HG02870 (cell line): ENCODE measurements around the gene TFCP2L1.
"Not testable (repeated sequence)": the region's sequence is repeated elsewhere in the genome, so short reads cannot be mapped to it uniquely, and the experiment has no call there.

ENCODE experiments used
- ATAC-seq: cut with Tn5 transposase; IDR thresholded peaks from one replicate; pipeline ENCODE4 v1.9.1; 2021; ENCODE audit warnings: mild to moderate bottlenecking, moderate library complexity; ENCODE audit not compliant: unreplicated experiment

The TFCP2L1 gene, protein sequence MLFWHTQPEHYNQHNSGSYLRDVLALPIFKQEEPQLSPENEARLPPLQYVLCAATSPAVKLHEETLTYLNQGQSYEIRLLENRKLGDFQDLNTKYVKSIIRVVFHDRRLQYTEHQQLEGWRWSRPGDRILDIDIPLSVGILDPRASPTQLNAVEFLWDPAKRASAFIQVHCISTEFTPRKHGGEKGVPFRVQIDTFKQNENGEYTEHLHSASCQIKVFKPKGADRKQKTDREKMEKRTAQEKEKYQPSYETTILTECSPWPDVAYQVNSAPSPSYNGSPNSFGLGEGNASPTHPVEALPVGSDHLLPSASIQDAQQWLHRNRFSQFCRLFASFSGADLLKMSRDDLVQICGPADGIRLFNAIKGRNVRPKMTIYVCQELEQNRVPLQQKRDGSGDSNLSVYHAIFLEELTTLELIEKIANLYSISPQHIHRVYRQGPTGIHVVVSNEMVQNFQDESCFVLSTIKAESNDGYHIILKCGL

DNA sequence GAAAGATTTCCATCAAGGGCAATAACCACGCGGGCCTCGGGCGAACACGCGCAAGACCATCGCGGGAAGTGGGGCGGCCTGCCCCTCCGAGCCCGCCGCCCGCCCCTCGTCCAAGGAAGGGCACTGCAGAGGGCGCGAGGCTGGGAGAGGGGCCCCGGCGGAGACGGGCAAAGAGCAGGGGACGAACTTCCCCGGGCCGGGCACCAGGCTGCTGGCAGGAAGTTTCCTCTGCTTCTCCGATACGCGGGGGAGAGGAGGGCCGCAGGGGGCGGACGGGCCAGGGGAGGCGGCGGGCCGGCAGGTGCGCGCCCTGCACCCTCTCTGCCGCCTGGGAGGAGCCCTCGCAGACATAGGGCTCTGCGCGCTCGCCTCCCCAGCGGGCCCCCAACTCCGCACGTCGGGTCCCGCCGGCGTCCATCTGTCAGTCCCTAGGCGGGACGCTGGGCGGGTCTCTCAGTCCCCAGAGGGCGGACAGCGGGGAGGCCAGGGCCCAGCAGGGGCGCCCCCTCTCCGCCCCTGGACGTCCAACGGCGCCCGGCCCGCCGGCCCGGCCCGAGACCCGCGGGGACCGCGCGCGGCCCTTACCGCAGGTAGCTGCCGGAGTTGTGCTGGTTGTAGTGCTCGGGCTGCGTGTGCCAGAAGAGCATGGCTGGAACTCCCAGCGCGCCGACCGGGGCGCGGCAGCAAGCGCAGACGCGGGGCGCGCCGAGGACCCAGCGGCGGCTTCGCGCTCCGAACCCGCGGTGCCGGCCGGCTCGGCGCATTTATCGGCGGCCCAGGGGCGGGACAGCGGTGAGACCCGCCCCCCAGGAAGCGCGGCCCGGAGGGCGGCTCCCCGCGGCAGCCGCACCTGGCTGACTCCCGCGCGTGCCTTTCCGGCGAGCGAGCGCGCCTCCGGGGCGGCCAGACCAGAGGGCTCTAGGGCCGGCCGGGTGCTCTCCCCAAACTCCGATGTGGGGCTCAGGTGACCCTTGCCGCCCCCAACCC is at the start of gene TFCP2L1:
Gene TFCP2L1 (minus strand): TSS at position 740 of the 987 bp plus-strand sequence. CDS start 93 bp downstream, at position 647.
- ATAC-seq: no peak

GRCh38 chr2:121333834-121334558 is 49.0 kb upstream of the TFCP2L1 start:
- peak; percentile 93 for ATAC-seq

DNA sequence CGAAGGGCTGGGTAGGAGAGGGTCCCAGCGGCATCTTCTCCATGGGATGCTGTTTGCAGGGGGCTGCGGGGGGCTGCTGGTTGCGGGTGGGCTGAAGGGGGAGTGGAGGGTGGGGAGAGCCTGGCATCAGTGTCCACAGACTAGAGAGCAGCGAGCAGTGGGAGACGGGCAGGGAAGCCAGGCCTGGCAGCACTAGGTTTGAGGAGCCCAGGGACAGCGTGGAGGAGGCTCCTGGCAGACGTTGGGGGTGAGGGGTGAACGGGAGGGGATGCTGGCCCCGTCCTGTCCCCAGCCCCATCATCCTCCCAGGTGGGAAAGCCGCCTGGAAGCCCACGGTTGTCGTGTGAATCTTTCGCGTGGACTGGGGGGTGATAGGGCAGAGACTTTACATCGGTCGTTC is 48.2 kb upstream of the TFCP2L1 start:
- no peak for ATAC-seq

GRCh38 chr2:121331324-121331723 is 46.3 kb upstream of the TFCP2L1 start:
- ATAC-seq: not testable (repeated sequence)

DNA sequence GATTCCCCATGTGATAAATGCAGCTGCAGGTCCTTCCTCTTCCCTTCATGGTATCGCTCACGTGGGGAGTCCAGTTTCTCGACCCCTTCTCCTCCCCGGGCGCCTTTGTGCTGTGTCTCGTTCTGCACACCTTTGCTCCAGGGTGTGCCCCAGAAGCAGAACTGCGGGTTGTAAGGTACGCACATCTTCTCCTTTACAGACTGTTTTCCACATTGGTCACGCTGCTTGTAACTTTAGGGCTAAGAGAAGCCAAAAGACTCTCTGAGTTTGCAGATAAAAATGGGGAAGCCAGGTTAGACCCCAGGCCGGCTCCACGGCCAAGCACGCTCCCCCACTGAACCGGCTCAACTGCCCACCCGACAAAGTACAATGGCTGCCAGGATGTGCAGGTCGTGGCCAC is 45.9 kb upstream of the TFCP2L1 start:
- ATAC-seq: no peak

- no peak for ATAC-seq
These were observed 44.8 kb upstream of the TFCP2L1 start for GRCh38 chr2:121329786-121330185.

DNA sequence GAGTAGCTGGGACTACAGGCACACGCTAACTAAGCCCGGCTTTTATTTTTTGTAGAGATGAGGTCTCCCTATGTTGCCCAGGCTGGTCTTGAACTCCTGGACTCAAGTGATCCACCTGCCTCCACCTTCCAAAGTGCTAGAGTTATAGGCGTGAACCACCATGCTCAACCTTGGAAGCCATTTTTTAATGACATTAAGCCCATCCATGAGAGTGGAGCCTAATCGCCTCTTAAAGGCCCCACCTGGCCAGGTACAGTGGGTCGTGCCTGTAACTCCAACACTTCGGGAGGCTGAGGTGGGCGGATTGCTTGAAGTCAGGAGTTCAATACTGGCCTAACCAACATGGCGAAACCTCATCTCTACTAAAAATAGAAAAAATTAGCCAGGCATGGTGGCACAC is 41.6 kb upstream of the TFCP2L1 start:
- no peak for ATAC-seq

GRCh38 chr2:121324601-121325000 is 39.6 kb upstream of the TFCP2L1 start:
- no peak for ATAC-seq

DNA sequence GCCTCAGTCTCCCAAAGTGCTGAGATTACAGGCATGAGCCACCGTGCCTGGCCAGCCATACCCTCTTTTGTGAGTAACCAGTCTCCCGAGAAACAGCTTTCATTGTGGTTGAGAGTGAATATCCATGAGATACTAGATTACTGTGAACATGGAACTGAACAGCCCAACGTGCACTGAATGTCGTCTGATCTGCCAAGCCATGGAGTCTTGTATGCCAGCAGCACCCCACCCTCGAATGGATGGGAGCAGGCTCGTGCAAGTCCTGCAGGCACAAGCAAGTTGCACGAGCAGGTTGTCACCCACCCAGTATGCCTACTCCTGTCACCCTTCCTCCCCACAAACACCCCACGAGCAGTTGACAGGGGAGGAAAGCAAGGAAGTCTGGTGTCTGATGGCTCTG is 36.5 kb upstream of the TFCP2L1 start:
- no peak for ATAC-seq

- no peak for ATAC-seq
These were observed 34.9 kb upstream of the TFCP2L1 start for GRCh38 chr2:121319941-121320340.

GRCh38 chr2:121316986-121317385 is 32.0 kb upstream of the TFCP2L1 start:
- no peak for ATAC-seq

DNA sequence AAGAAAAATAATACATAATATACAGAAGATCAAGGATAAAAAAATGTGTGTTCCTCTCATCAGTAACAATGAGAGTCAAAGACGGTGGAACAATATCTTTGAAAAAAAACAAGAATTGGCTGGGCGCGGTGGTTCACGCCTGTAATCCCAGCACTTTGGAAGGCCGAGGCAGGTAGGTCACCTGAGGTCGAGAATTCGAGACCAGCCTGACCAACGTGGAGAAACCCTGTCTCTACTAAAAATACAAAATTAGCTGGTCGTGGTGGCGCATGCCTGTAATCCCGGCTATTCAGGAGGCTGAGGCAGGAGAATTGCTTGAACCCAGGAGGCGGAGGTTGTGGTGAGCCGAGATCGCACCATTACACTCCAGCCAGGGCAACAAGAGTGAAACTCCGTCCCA is 28.7 kb upstream of the TFCP2L1 start:
- not testable (repeated sequence) for ATAC-seq

GRCh38 chr2:121309801-121310200 is 24.8 kb upstream of the TFCP2L1 start:
- ATAC-seq: peak; percentile 86

DNA sequence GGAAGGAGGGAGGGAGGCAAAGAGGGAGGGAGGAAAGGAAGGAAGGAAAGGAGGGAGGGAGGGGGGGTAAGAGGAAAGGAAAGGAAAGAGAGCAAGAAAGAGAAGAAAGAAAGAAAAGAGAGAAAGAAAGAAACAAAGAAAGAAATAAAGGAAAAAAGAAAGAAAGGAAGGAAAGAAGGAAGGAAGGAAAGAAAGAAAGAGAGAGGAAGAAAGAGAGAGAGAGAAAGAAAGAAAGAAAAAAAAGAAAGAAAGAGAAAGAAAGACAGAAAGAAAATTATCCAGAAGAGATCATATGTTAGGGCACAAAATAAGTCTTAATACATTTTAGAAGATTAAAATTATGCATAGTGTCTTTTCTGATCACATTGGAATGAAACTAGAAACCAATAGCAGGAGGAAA is 24.3 kb upstream of the TFCP2L1 start:
- ATAC-seq: no peak

- ATAC-seq: no peak
These were observed 22.0 kb upstream of the TFCP2L1 start for GRCh38 chr2:121307048-121307447.

- no peak for ATAC-seq
These were observed 19.9 kb upstream of the TFCP2L1 start for GRCh38 chr2:121304941-121305340.

DNA sequence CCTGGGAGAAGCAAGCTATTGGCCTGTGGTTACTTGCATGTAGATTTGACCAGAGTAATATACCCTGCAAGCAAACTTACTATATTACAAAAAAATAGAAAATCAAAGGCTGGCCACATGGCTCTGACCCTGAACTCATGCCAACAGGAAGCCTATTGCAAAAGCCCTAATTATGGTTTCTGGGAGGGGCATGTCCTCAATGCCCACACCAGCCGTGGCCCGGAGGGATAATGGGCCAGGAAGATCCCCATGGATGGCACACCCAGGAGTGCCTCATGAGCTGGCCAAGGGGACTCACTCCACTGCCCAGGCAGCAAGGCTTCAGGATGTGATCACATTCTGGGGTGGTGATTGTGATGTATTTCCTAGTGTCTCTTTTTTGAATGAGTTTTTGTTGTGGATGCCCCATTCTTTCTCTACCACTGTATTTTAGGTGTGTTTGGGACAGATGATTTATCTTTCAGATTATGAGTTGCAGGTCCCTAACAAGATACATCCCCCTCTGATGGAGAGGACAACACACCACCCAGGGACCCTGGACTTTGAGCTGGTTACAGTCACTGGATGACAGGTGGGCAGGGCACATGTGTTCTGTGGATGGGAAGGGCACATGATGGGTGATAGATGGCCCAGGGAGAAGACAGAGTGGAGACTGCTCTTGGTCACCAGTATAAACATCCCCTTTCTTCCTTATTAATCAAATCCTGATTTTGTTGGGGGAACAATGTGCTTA is 18.7 kb upstream of the TFCP2L1 start:
- no peak for ATAC-seq

DNA sequence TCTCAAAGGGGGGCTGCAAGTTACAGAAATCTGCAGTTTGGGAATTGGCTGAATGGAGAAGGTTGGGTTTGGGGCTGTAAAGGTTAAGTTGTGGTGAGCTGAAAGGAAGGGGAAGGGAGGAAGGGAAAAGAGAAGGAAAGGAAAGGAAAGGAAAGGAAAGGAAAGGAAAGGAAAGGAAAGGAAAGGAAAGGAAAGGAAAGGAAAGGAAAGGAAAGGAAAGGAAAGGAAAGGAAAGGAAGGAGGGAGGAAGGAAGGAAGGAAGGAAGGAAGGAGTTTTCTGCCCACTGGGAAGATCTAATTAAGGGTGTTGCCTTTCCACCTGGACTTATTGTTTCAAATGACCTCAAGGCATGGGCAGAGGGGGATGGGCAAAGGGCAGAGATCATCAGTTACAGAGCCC is 16.2 kb upstream of the TFCP2L1 start:
- not testable (repeated sequence) for ATAC-seq

GRCh38 chr2:121298476-121298875 is 13.5 kb upstream of the TFCP2L1 start:
- ATAC-seq: no peak

DNA sequence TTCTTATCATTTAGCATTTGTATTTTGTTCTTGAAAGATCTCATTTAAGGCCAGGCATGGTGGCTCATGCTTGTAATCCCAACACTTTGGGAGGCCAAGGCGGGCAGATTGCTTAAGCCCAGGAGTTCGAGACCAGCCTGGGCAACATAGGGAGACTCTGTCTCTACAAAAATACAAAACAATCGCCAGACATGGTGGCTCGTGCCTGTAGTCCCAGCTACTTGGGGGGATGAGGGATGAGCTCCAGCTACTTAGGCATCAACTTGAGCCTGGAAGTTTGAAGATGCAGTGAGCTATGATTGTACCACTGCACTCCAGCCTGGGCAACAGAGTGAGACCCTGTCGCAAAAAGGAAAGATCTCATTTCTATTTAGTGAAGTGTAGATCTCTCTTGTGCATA is 12.9 kb upstream of the TFCP2L1 start:
- not testable (repeated sequence) for ATAC-seq
